Gastrocnemius medialis (tissue), 4 donors: ENCODE measurements around the gene OGA.

ENCODE experiments used
- CTCF ChIP-seq, 5 experiments: fragments of 450-650 bp in 3 of 5; fragments of 200-600 bp in 2 of 5; sonication (generic) in 2 of 5; IDR thresholded peaks in 4 of 5; conservative IDR thresholded peaks in 1 of 5; 1 replicate in 4 of 5; 2 replicates in 1 of 5; pipeline ENCODE4 v1.5.1; 2016 to 2019; ENCODE audit warnings: antibody characterized with exemption in 5 of 5, mild to moderate bottlenecking in 3 of 5, moderate library complexity in 3 of 5
- POLR2A ChIP-seq, 2 donors: fragments of 450-650 bp; IDR thresholded peaks; one replicate each; pipeline ENCODE4 v1.6.1; 2017; ENCODE audit warnings: antibody characterized with exemption in 2 of 2, mild to moderate bottlenecking in 2 of 2, moderate library complexity in 2 of 2

GRCh38 chr10:101824736-101825135 lies 6.5 kb upstream of the OGA start:
- TF ChIP-seq CTCF (IDR thresholded peaks at IDR 0.05 in 4 of 5, conservative IDR thresholded peaks at IDR 0.05 in 1 of 5), result no peak
- TF ChIP-seq POLR2A (IDR thresholded peaks at IDR 0.05), result no peak
